GM12872 (cell line): Measurements from ENCODE around the gene ZKSCAN3.

Experiments used
- TF ChIP-seq, protein P1 (sequence below): IDR thresholded peaks from 3 replicates; pipeline ENCODE4 v1.5.1; 2011; ENCODE audit warnings: low read depth, mild to moderate bottlenecking, low read length, moderate library complexity; ENCODE audit not compliant: insufficient read depth

The ZKSCAN3 gene

DNA sequence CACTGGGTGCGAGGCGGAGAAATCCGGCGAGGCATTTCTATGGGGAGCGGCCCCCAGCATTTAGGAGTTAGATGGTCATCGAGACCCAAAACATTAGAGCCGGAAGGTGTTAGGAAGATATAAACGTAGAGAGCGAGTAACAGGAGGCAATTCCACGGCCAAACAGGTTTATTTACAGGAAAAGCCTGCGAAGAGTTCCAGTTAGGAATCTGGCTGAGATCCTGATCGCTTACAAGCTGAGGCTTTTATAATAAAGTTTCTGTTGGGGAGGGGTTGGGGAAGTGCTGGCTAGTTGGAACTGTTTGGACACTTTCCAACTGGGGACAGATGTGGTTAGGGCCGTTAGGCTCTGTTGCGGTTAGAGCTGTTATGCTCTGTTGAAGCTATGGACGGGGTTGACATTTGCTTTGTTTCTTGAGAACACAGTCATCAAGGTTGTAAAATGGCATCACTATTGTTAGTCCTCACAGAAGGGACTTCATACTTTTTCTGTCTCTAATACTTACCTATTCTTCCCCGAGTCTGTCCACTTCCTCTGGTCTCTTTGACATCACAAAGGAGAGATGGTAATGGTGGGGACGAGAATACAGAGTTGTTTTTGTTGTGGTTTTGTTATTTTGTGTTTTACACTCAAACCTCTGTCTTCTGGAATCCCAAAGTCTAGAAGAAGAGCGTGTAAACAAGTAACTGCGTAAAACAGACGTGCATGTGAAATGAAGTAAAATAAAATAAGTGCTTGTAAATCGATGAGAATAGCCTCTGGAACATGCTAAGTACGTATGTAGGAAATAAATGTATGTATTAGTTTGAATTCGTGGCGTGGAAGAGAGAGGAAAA is 13.2 kb upstream of the ZKSCAN3 start:
- TF ChIP-seq, protein P1, sequence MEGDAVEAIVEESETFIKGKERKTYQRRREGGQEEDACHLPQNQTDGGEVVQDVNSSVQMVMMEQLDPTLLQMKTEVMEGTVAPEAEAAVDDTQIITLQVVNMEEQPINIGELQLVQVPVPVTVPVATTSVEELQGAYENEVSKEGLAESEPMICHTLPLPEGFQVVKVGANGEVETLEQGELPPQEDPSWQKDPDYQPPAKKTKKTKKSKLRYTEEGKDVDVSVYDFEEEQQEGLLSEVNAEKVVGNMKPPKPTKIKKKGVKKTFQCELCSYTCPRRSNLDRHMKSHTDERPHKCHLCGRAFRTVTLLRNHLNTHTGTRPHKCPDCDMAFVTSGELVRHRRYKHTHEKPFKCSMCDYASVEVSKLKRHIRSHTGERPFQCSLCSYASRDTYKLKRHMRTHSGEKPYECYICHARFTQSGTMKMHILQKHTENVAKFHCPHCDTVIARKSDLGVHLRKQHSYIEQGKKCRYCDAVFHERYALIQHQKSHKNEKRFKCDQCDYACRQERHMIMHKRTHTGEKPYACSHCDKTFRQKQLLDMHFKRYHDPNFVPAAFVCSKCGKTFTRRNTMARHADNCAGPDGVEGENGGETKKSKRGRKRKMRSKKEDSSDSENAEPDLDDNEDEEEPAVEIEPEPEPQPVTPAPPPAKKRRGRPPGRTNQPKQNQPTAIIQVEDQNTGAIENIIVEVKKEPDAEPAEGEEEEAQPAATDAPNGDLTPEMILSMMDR = no peak

DNA sequence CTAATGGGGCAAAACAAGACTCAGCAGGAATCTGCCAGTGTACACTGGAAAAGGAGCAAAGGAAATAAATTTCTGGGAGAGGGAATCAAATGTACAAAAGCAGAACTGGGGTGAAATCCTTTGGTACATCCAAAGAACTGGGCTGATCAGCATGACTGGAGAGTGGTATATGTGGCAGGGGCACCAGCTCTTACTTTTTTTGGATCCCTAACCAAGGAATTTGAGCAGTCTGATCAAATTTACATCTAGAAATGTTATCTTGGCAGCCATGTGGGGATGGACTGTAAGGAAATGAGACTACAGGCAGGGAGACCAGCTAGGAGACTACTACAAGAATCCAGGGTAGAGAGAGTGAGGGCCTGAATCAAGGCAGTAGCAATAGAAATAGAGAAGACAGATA is 12.6 kb upstream of the ZKSCAN3 start:
- TF ChIP-seq, protein P1 = no peak

DNA sequence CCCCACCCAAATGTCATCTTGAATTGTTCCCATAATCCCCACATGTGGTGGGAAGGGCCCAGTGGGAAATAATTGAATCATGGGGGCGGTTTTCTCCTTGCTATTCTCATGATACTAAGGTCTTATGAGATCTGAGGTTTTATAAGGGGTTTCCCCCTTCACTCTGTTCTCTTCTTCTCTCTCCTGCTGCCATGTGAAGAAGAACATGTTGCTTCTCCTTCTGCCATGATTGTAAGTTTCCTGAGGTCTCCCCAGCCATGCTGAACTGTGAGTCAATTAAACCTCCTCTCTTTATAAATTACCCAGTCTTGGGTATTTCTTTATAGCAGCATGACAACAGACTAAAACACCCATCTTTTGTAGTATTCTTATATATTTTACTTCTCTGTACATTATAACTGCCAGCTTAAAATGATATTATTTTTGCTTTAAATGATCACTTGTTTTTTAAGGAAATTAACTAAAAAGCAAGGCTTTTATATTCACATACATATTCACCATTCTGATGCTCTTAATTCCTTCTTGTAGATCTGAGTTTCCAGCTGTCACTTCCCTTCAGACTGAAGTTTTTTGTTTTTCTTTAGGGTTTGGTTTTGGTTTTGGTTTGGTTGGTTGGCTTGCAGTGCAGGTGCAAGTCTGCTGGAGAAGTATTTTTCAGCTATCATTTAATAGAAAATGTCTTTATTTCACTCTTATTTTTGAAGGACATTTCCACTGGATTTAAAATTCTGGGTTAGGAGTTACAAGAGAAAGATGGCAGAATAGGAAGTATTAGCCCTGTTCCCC is 9.2 kb upstream of the ZKSCAN3 start:
- TF ChIP-seq, protein P1 = no peak

DNA sequence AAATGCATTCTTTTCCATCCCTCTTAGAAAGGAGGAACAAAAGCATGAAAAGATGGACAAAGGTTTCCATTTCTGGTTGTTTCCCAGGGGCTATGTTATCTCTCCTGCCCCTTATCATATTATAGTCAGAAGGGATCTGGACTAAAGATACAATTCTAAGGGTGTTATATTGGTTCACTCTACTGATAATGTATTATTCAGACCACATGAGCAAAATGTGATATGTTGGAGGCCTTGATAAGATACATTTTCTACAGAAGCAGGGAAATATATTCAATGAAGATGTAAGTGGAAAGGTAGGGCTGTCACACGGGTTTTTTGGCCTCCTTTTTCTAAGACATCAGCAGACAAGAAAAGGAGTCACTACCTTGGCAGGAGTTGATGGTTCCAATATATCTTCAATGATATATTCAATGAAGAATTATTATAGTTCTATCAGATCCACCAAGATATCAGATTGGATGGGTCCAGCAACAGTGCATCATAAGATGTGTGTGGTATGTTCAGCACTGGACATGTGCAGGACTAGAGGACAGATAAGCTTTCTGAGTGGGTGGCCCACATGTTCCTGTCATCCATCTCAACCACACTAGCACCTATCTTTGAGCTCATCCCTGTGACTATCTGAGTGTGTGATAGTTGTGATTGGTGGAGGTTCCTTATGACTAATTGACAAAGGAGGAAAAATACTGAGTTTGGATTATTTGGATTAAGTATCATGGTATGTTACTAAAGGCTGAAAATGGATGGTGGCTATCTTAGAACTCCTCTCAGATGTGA is 5.7 kb upstream of the ZKSCAN3 start:
- TF ChIP-seq, protein P1 = no peak

DNA sequence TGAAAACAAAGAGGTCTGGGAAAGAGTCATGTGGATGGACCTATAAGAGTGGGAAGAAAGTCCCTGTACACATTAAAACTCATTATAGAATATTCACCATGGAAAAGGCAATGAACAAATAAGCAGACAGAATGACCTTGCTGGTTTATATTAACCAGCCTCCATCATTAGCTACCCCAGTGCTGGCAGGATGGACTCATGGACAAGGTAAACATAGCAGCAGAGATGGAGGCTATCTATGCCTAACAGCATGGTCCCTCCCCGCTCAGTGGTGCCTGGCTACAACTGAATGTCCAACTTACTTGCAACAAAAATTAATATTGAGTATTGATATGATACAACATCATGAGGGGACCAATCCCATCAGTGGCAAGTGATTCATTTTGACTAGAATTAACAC is 4.5 kb upstream of the ZKSCAN3 start:
- TF ChIP-seq, protein P1 = no peak

DNA sequence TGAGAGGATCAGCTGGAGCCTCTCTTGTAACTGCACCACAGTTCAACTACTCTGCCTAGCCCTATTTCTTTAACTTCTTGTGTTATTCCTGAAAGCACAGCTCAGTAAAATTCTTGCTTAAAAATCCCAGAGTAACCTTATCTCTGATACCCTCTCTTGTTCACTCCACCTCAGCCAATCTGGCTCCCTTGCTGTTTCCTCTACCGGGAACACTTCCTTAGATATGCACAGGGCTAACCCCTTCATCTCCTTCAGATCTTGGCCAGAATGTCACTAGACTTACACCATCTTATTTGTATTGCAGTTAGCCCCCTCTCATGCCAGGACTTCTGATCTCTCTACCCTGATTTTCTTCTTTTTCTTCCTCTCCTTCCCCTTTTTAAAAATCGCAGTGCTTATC is 2.6 kb upstream of the ZKSCAN3 start:
- TF ChIP-seq, protein P1 = no peak
